Activated T-helper 1 cell treated with anti-CD3 and anti-CD28 coated beads, Interleukin-12 subunit alpha, Interleukin-12 subunit beta, Interleukin-2, Interleukin-4 antibody, amounts not matched to agents 30 ng/mL and 10 ng/mL and 1 ng/mL, durations not matched to agents 14 hours and 24 hours and 36 hours (primary cell): ENCODE measurements around the gene NLRX1. TPM values are rescaled to one million over a fixed set of nuclear protein-coding genes. Genes with fewer than 3 reads are reported as not detected.
"Not testable (repeated sequence)": the region's sequence is repeated elsewhere in the genome, so short reads cannot be mapped to it uniquely, and the experiment has no call there.

ENCODE experiments used
- DNase-seq: peaks from one replicate; pipeline ENCODE4 v3.0.0; 2021; ENCODE audit warnings: low spot score
- H3K27ac Mint-ChIP-seq: one replicate; pipeline ENCODE4 v1.8.0; 2021; ENCODE audit warnings: mild to moderate bottlenecking, mixed read lengths
- H3K27me3 Mint-ChIP-seq: one replicate; pipeline ENCODE4 v1.8.0; 2022; ENCODE audit warnings: mild to moderate bottlenecking, moderate library complexity, mixed read lengths; ENCODE audit not compliant: insufficient read depth
- H3K36me3 Mint-ChIP-seq: one replicate; pipeline ENCODE4 v1.8.0; 2021; ENCODE audit warnings: low read depth, mixed read lengths
- H3K4me1 Mint-ChIP-seq: one replicate; pipeline ENCODE4 v1.8.0; 2021; ENCODE audit warnings: low read depth, mixed read lengths
- H3K4me3 Mint-ChIP-seq: one replicate; pipeline ENCODE4 v1.8.0; 2021; ENCODE audit warnings: mild to moderate bottlenecking, moderate library complexity, mixed read lengths
- H3K9me3 Mint-ChIP-seq: one replicate; pipeline ENCODE4 v1.8.0; 2021; ENCODE audit warnings: mixed read lengths
- intact Hi-C: fragments of 100-400 bp; cut with micrococcal nuclease; formaldehyde crosslinking; loops from one replicate; pipeline ENCODE4 v1.15.1; 2024
- total RNA-seq: library from RNA; stranded (reverse); gene quantifications from 2 replicates; pipeline ENCODE4 v1.2.3, GENCODE V29; 2022

NLRX1 gene
- total RNA-seq, result 24.1 and 29.5 TPM in 2 replicates

GRCh38 chr11:119168471-119169281 is at the start of gene NLRX1:
Gene NLRX1, plus strand, starts transcription at chr11:119168725. Its CDS starts 2,679 bp downstream, at chr11:119171404.
- Mint-ChIP-seq H3K4me1 (peaks cover 24% of the 10 kb centered on the region), H3K27me3 (peaks cover 2% of the 10 kb centered on the region), H3K9me3 (no peaks in the 10 kb centered on the region), H3K36me3 (no peaks in the 10 kb centered on the region), H3K27ac (peak within 1 kb of the TSS; percentile 94), H3K4me3 (peak within 1 kb of the TSS; percentile 92)
- intact Hi-C loops, result loop anchor here (1.0 to 2.0 kb wide), 10 partner anchors 10 to 153 kb away; partner anchors contain the start of genes C2CD2L, CBL and HINFP
- DNase-seq, result peak; percentile 77

GRCh38 chr11:119118946-119119345 is 49.6 kb upstream of the NLRX1 start:
- H3K27ac Mint-ChIP-seq, result no peak overlapping the region
- peaks cover 33% of the 10 kb centered on the region for H3K36me3 Mint-ChIP-seq
- H3K4me3 Mint-ChIP-seq, result no peak overlapping the region
- H3K27me3 Mint-ChIP-seq, result no peaks in the 10 kb centered on the region
- DNase-seq, result no peak
- H3K9me3 Mint-ChIP-seq, result no peaks in the 10 kb centered on the region
- H3K4me1 Mint-ChIP-seq, result peaks cover 43% of the 10 kb centered on the region
- intact Hi-C loops, result no loop called here

GRCh38 chr11:119120639-119121007 is 47.9 kb upstream of the NLRX1 start:
- intact Hi-C loops, result loop anchor here (1.0 kb wide), 12 partner anchors 13 to 261 kb away; partner anchors contain the start of genes C2CD2L, DPAGT1, HYOU1 and NLRX1
- no peaks in the 10 kb centered on the region for H3K27me3 Mint-ChIP-seq
- no peak for DNase-seq
- H3K27ac Mint-ChIP-seq, result peak overlapping the region; percentile 83
- H3K4me1 Mint-ChIP-seq, result peaks cover 42% of the 10 kb centered on the region
- H3K4me3 Mint-ChIP-seq, result peak overlapping the region; percentile 98
- H3K9me3 Mint-ChIP-seq, result no peaks in the 10 kb centered on the region
- H3K36me3 Mint-ChIP-seq, result peaks cover 29% of the 10 kb centered on the region

- Mint-ChIP-seq H3K9me3 (no peaks in the 10 kb centered on the region), H3K27me3 (no peaks in the 10 kb centered on the region), H3K4me3 (peak within 1 kb of the TSS; percentile 98)
These were observed 47.3 kb upstream of the NLRX1 start, which contains the start of gene HINFP for GRCh38 chr11:119121008-119121810. Gene HINFP, plus strand, starts transcription at chr11:119121580. Its CDS starts 5,365 bp downstream, at chr11:119126945.

GRCh38 chr11:119121811-119122124 is 46.8 kb upstream of the NLRX1 start:
- Mint-ChIP-seq H3K4me1 (peaks cover 39% of the 10 kb centered on the region), H3K27ac (peak overlapping the region; percentile 83), H3K27me3 (no peaks in the 10 kb centered on the region), H3K36me3 (peaks cover 22% of the 10 kb centered on the region), H3K9me3 (no peaks in the 10 kb centered on the region), H3K4me3 (peak overlapping the region; percentile 98)
- intact Hi-C loops, result loop anchor here (1.0 kb wide), 12 partner anchors 14 to 260 kb away; partner anchors contain the start of genes C2CD2L, DPAGT1, HYOU1 and NLRX1
- no peak for DNase-seq

More at GRCh38 chr11:119121008-119121810, 47.3 kb upstream of the NLRX1 start, which contains the start of gene HINFP:
- peak; percentile 99 for DNase-seq
- Mint-ChIP-seq H3K4me1 (peaks cover 36% of the 10 kb centered on the region), H3K36me3 (peaks cover 23% of the 10 kb centered on the region), H3K27ac (peak within 1 kb of the TSS; percentile 83)
- intact Hi-C loops, result loop anchor here (1.0 kb wide), 12 partner anchors 14 to 260 kb away; partner anchors contain the start of genes C2CD2L, DPAGT1, HYOU1 and NLRX1

GRCh38 chr11:119125821-119126220 is 42.7 kb upstream of the NLRX1 start:
- Mint-ChIP-seq H3K27me3 (no peaks in the 10 kb centered on the region), H3K4me1 (peaks cover 35% of the 10 kb centered on the region), H3K9me3 (no peaks in the 10 kb centered on the region), H3K36me3 (peaks cover 26% of the 10 kb centered on the region), H3K4me3 (no peak overlapping the region), H3K27ac (no peak overlapping the region)
- intact Hi-C loops, result no loop called here
- no peak for DNase-seq

GRCh38 chr11:119126675-119127268 is 41.8 kb upstream of the NLRX1 start:
- H3K36me3 Mint-ChIP-seq, result peaks cover 33% of the 10 kb centered on the region
- intact Hi-C loops, result no loop called here

GRCh38 chr11:119130662-119131061 is 37.9 kb upstream of the NLRX1 start:
- DNase-seq, result no peak
- intact Hi-C loops, result no loop called here

More at GRCh38 chr11:119126675-119127268, 41.8 kb upstream of the NLRX1 start:
- Mint-ChIP-seq H3K9me3 (no peaks in the 10 kb centered on the region), H3K4me1 (peaks cover 31% of the 10 kb centered on the region), H3K27me3 (no peaks in the 10 kb centered on the region), H3K27ac (peak overlapping the region; percentile 33), H3K4me3 (no peak overlapping the region)
- no peak for DNase-seq

GRCh38 chr11:119134389-119134978 is 34.0 kb upstream of the NLRX1 start:
- H3K4me1 Mint-ChIP-seq, result no peaks in the 10 kb centered on the region
- intact Hi-C loops, result no loop called here
- no peak overlapping the region for H3K4me3 Mint-ChIP-seq
- no peak overlapping the region for H3K27ac Mint-ChIP-seq
- no peak for DNase-seq
- peaks cover 32% of the 10 kb centered on the region for H3K36me3 Mint-ChIP-seq
- H3K9me3 Mint-ChIP-seq, result no peaks in the 10 kb centered on the region
- peaks cover 7% of the 10 kb centered on the region for H3K27me3 Mint-ChIP-seq

More at GRCh38 chr11:119130662-119131061, 37.9 kb upstream of the NLRX1 start:
- Mint-ChIP-seq H3K27ac (no peak overlapping the region), H3K4me1 (peaks cover 6% of the 10 kb centered on the region), H3K36me3 (peaks cover 39% of the 10 kb centered on the region), H3K4me3 (no peak overlapping the region), H3K9me3 (no peaks in the 10 kb centered on the region), H3K27me3 (no peaks in the 10 kb centered on the region)

- DNase-seq, H3K4me1 Mint-ChIP-seq, intact Hi-C loops, H3K4me3 Mint-ChIP-seq, H3K27ac Mint-ChIP-seq, H3K9me3 Mint-ChIP-seq, H3K36me3 Mint-ChIP-seq: not testable (repeated sequence)
- peaks cover 11% of the 10 kb centered on the region for H3K27me3 Mint-ChIP-seq
These were observed 29.2 kb upstream of the NLRX1 start for GRCh38 chr11:119139276-119139675.

GRCh38 chr11:119144825-119145486 is 23.6 kb upstream of the NLRX1 start:
- Mint-ChIP-seq H3K27me3 (peaks cover 38% of the 10 kb centered on the region), H3K4me3 (no peak overlapping the region), H3K4me1 (peaks cover 13% of the 10 kb centered on the region), H3K36me3 (no peaks in the 10 kb centered on the region), H3K27ac (no peak overlapping the region), H3K9me3 (no peaks in the 10 kb centered on the region)
- no peak for DNase-seq
- intact Hi-C loops, result loop anchor here (1.0 kb wide), 2 partner anchors 52 to 178 kb away; no protein-coding TSS in a partner anchor
